ENCODE data around the gene ACACB.

GRCh38 chr12:109185441-109185840 lies 69.1 kb downstream of the ACACB start:
- TF ChIP-seq POLR2AphosphoS2 (conservative IDR thresholded peaks at IDR 0.05; ENCODE audit: low read length) (no peak), CTCF (IDR thresholded peaks at IDR 0.05) (no peak), NFE2L2 (conservative IDR thresholded peaks at IDR 0.05; ENCODE audit: low read length) (no peak), TP53 (CRISPR knock-in tag; IDR thresholded peaks at IDR 0.05) (no peak), USF2 (IDR thresholded peaks at IDR 0.05) (no peak), SREBF2 (IDR thresholded peaks at IDR 0.05) (no peak), MAZ (IDR thresholded peaks at IDR 0.05; ENCODE audit: borderline replicate concordance, low read depth, low read length) (no peak), RAD21 (conservative IDR thresholded peaks at IDR 0.05 in 1 of 2, IDR thresholded peaks at IDR 0.05 in 1 of 2) (no peak), PBX3 (IDR thresholded peaks at IDR 0.05) (no peak)
